ENCODE data around the gene ZFP36L1.
"Not testable (repeated sequence)": the region's sequence is repeated elsewhere in the genome, so short reads cannot be mapped to it uniquely, and the experiment has no call there.

ZFP36L1 gene

GRCh38 chr14:68767248-68767645 lies 25.6 kb downstream of the ZFP36L1 start:
- no peak for DNase-seq
- Histone ChIP-seq H3K27ac (no peak overlapping the region), H3K27me3 (no peaks in the 10 kb centered on the region), H3K36me3 (no peaks in the 10 kb centered on the region), H3K4me3 (no peak overlapping the region), H3K4me1 (peaks cover 0 to 17% (median 9%) of the 10 kb centered on the region in 4 donors), H3K9me3 (no peaks in the 10 kb centered on the region)
- no peak for TF ChIP-seq CTCF (IDR thresholded peaks at IDR 0.05)
- intact Hi-C loops (cut with DNase I; ENCODE audit: low total_unique reads) = loop anchor here (5.0 kb wide), 1 partner anchor 60 kb away; no protein-coding TSS in a partner anchor

- no peak overlapping the region for H3K4me3 ChIP-seq
- H3K4me1 ChIP-seq = peaks cover 0 to 17% (median 9%) of the 10 kb centered on the region in 4 donors
- no peaks in the 10 kb centered on the region for H3K9me3 ChIP-seq
- intact Hi-C loops (cut with DNase I; ENCODE audit: low total_unique reads) = loop anchor here (5.0 kb wide), 1 partner anchor 59 kb away; no protein-coding TSS in a partner anchor
- TF ChIP-seq CTCF (IDR thresholded peaks at IDR 0.05) = no peak
- H3K27ac ChIP-seq = no peak overlapping the region
- no peak for DNase-seq
- no peaks in the 10 kb centered on the region for H3K27me3 ChIP-seq
- H3K36me3 ChIP-seq = no peaks in the 10 kb centered on the region
Observed at GRCh38 chr14:68766299-68767247, 26.3 kb downstream of the ZFP36L1 start.

- H3K36me3 ChIP-seq; H3K27ac ChIP-seq; H3K9me3 ChIP-seq; DNase-seq; intact Hi-C loops (cut with DNase I; ENCODE audit: low total_unique reads); H3K27me3 ChIP-seq; H3K4me3 ChIP-seq: not testable (repeated sequence)
- H3K4me1 ChIP-seq = peaks cover 0 to 17% (median 9%) of the 10 kb centered on the region in 4 donors
Observed at GRCh38 chr14:68763843-68764242, 29.0 kb downstream of the ZFP36L1 start.

- Histone ChIP-seq H3K4me3 (no peak overlapping the region), H3K4me1 (peaks cover 0 to 20% (median 9%) of the 10 kb centered on the region in 4 donors), H3K9me3 (no peaks in the 10 kb centered on the region), H3K27ac (peak overlapping the region in 1 of 2 donors; percentile 40), H3K36me3 (no peaks in the 10 kb centered on the region), H3K27me3 (no peaks in the 10 kb centered on the region)
- no peak for DNase-seq
- TF ChIP-seq CTCF (IDR thresholded peaks at IDR 0.05) = no peak
- intact Hi-C loops (cut with DNase I; ENCODE audit: low total_unique reads) = no loop called here
Observed at GRCh38 chr14:68762953-68763764, 29.7 kb downstream of the ZFP36L1 start.

- H3K9me3 ChIP-seq = no peaks in the 10 kb centered on the region
- no peak for DNase-seq
- no peaks in the 10 kb centered on the region for H3K27me3 ChIP-seq
- H3K36me3 ChIP-seq = no peaks in the 10 kb centered on the region
- peaks cover 0 to 30% (median 9%) of the 10 kb centered on the region in 4 donors for H3K4me1 ChIP-seq
- H3K4me3 ChIP-seq = no peak overlapping the region
- TF ChIP-seq CTCF (IDR thresholded peaks at IDR 0.05) = no peak
- intact Hi-C loops (cut with DNase I; ENCODE audit: low total_unique reads) = no loop called here
- no peak overlapping the region for H3K27ac ChIP-seq
Observed at GRCh38 chr14:68761391-68761790, 31.5 kb downstream of the ZFP36L1 start.
